Activated CD4-positive, alpha-beta T cell treated with anti-CD3 and anti-CD28 coated beads for 36 hours (primary cell): Measurements from ENCODE around the gene BASP1. TPM values are rescaled to one million over a fixed set of nuclear protein-coding genes. Genes with fewer than 3 reads are reported as not detected.
A peak's percentile ranks its signal among the peaks of the same experiment; 100 is the strongest.

Experiments used
- ATAC-seq: fragments of 200-7000 bp; cut with Tn5 transposase; one replicate; pipeline ENCODE4 v1.10.0; 2021; ENCODE audit warnings: mild to moderate bottlenecking, moderate library complexity
- CTCF ChIA-PET: fragments of 350-600 bp; sonication (Branson Sonifier 250); formaldehyde crosslinking; loops from one replicate; lab custom pipeline; 2021; ENCODE audit warnings: antibody characterized with exemption; lab: Charles Lee
- POLR2A ChIA-PET: fragments of 350-600 bp; sonication (Branson Sonifier 250); formaldehyde crosslinking; loops from one replicate; lab custom pipeline; 2021; ENCODE audit warnings: antibody characterized with exemption, inconsistent platforms; lab: Charles Lee
- DNase-seq: peaks from one replicate; pipeline ENCODE4 v3.0.0-alpha.2; 2020
- H3K27ac Mint-ChIP-seq: one replicate; pipeline ENCODE4 v1.8.0; 2021; ENCODE audit warnings: mixed read lengths
- H3K27me3 Mint-ChIP-seq: one replicate; pipeline ENCODE4 v1.8.0; 2021; ENCODE audit warnings: mixed read lengths
- H3K36me3 Mint-ChIP-seq: one replicate; pipeline ENCODE4 v1.8.0; 2021; ENCODE audit warnings: low read depth, mixed read lengths
- H3K4me1 Mint-ChIP-seq: one replicate; pipeline ENCODE4 v1.8.0; 2021; ENCODE audit warnings: mixed read lengths
- H3K4me3 Mint-ChIP-seq: one replicate; pipeline ENCODE4 v1.8.0; 2021; ENCODE audit warnings: mild to moderate bottlenecking, moderate library complexity, mixed read lengths
- H3K9me3 Mint-ChIP-seq: one replicate; pipeline ENCODE4 v1.8.0; 2021; ENCODE audit warnings: low read depth, mixed read lengths
- intact Hi-C, 2 experiments: fragments of 100-400 bp; cut with DNase I in 1 of 2; cut with micrococcal nuclease in 1 of 2; formaldehyde crosslinking; loops; one replicate each; pipeline versions ENCODE4 v1.14.2 to v1.15.1; 2022 to 2024; cut with DNase I, micrococcal nuclease
- total RNA-seq, 2 experiments: library from RNA; stranded (reverse); gene quantifications; one replicate each; pipeline ENCODE4 v1.2.3, GENCODE V29; 2021

BASP1 gene
- total RNA-seq, 2 experiments from 2014 or later, result 1.3 to 1.6 TPM

GRCh38 chr5:17223367-17224185, 6.1 kb downstream of the BASP1 start:
- no peak overlapping the region for H3K4me3 Mint-ChIP-seq
- H3K27me3 Mint-ChIP-seq, result peaks cover 32% of the 10 kb centered on the region
- CTCF ChIA-PET, result interaction anchor here (0.5 kb wide), 1 partner anchor 15 kb away, joined by 3 read pairs; no protein-coding TSS in a partner anchor
- H3K27ac Mint-ChIP-seq, result no peak overlapping the region
- no peaks in the 10 kb centered on the region for H3K36me3 Mint-ChIP-seq
- intact Hi-C loops, result no loop called here
- POLR2A ChIA-PET, result no interaction called here
- ATAC-seq (no peak), DNase-seq (no peak)
- H3K9me3 Mint-ChIP-seq, result no peaks in the 10 kb centered on the region
- H3K4me1 Mint-ChIP-seq, result peaks cover 8% of the 10 kb centered on the region

GRCh38 chr5:17224858-17225511, 7.6 kb downstream of the BASP1 start:
- H3K4me3 Mint-ChIP-seq, result no peak overlapping the region
- POLR2A ChIA-PET, result no interaction called here

GRCh38 chr5:17225520-17225919, 8.1 kb downstream of the BASP1 start:
- DNase-seq (no peak), ATAC-seq (no peak)
- no peaks in the 10 kb centered on the region for H3K9me3 Mint-ChIP-seq
- CTCF ChIA-PET, result interaction anchor here (0.7 kb wide), 1 partner anchor 13 kb away, joined by 4 read pairs; no protein-coding TSS in a partner anchor
- H3K4me3 Mint-ChIP-seq, result no peak overlapping the region
- H3K4me1 Mint-ChIP-seq, result peaks cover 3% of the 10 kb centered on the region
- POLR2A ChIA-PET, result no interaction called here
- intact Hi-C loops, result no loop called here
- no peaks in the 10 kb centered on the region for H3K36me3 Mint-ChIP-seq
- H3K27ac Mint-ChIP-seq, result no peak overlapping the region
- peaks cover 16% of the 10 kb centered on the region for H3K27me3 Mint-ChIP-seq

More at GRCh38 chr5:17224858-17225511, 7.6 kb downstream of the BASP1 start:
- ATAC-seq, result peak; percentile 78
- CTCF ChIA-PET, result no interaction called here
- Mint-ChIP-seq H3K27me3 (peaks cover 19% of the 10 kb centered on the region), H3K27ac (no peak overlapping the region), H3K9me3 (no peaks in the 10 kb centered on the region), H3K36me3 (no peaks in the 10 kb centered on the region), H3K4me1 (peaks cover 3% of the 10 kb centered on the region)
- peak; percentile 12 for DNase-seq
- intact Hi-C loops, result no loop called here

- intact Hi-C loops, result no loop called here
- no peak for ATAC-seq
- Mint-ChIP-seq H3K4me1 (peaks cover 3% of the 10 kb centered on the region), H3K27ac (no peak overlapping the region), H3K36me3 (no peaks in the 10 kb centered on the region), H3K4me3 (no peak overlapping the region), H3K9me3 (no peaks in the 10 kb centered on the region), H3K27me3 (peaks cover 12% of the 10 kb centered on the region)
- POLR2A ChIA-PET, result no interaction called here
- CTCF ChIA-PET, result no interaction called here
- no peak for DNase-seq
Observed at GRCh38 chr5:17227868-17228267, 10.4 kb downstream of the BASP1 start.

GRCh38 chr5:17228821-17229291, 11.4 kb downstream of the BASP1 start:
- peak; percentile 33 for ATAC-seq
- Mint-ChIP-seq H3K4me1 (peaks cover 3% of the 10 kb centered on the region), H3K36me3 (no peaks in the 10 kb centered on the region), H3K4me3 (no peak overlapping the region), H3K9me3 (no peaks in the 10 kb centered on the region), H3K27ac (no peak overlapping the region), H3K27me3 (peaks cover 9% of the 10 kb centered on the region)
- intact Hi-C loops, result no loop called here
- DNase-seq, result no peak
- CTCF ChIA-PET, result interaction anchor here (1.0 kb wide), 1 partner anchor 285 kb away, joined by 4 read pairs; no protein-coding TSS in a partner anchor
- POLR2A ChIA-PET, result no interaction called here

- intact Hi-C loops, result no loop called here
- H3K4me1 Mint-ChIP-seq, result peaks cover 3% of the 10 kb centered on the region
- CTCF ChIA-PET, result interaction anchor here (1.0 kb wide), 1 partner anchor 286 kb away, joined by 4 read pairs; no protein-coding TSS in a partner anchor
- POLR2A ChIA-PET, result no interaction called here
- no peaks in the 10 kb centered on the region for H3K36me3 Mint-ChIP-seq
- DNase-seq (no peak), ATAC-seq (no peak)
- no peak overlapping the region for H3K4me3 Mint-ChIP-seq
- H3K27me3 Mint-ChIP-seq, result peaks cover 6% of the 10 kb centered on the region
- H3K27ac Mint-ChIP-seq, result no peak overlapping the region
- H3K9me3 Mint-ChIP-seq, result no peaks in the 10 kb centered on the region
Observed at GRCh38 chr5:17229313-17229712, 11.9 kb downstream of the BASP1 start.

- H3K27me3 Mint-ChIP-seq, result peaks cover 6% of the 10 kb centered on the region
- DNase-seq (no peak), ATAC-seq (no peak)
- CTCF ChIA-PET, result no interaction called here
- H3K4me3 Mint-ChIP-seq, result no peak overlapping the region
- intact Hi-C loops, result no loop called here
- H3K4me1 Mint-ChIP-seq, result peaks cover 3% of the 10 kb centered on the region
- no peaks in the 10 kb centered on the region for H3K36me3 Mint-ChIP-seq
- no peaks in the 10 kb centered on the region for H3K9me3 Mint-ChIP-seq
- POLR2A ChIA-PET, result no interaction called here
- H3K27ac Mint-ChIP-seq, result no peak overlapping the region
Observed at GRCh38 chr5:17230191-17230590, 12.8 kb downstream of the BASP1 start.

GRCh38 chr5:17230808-17231525, 13.5 kb downstream of the BASP1 start:
- Mint-ChIP-seq H3K4me1 (peaks cover 3% of the 10 kb centered on the region), H3K27me3 (peaks cover 6% of the 10 kb centered on the region), H3K36me3 (no peaks in the 10 kb centered on the region), H3K9me3 (no peaks in the 10 kb centered on the region), H3K4me3 (no peak overlapping the region), H3K27ac (no peak overlapping the region)
- no peak for ATAC-seq
- DNase-seq, result no peak
- ChIA-PET CTCF (no interaction called here), POLR2A (no interaction called here)
- intact Hi-C loops, result no loop called here

GRCh38 chr5:17232405-17232804, 15.0 kb downstream of the BASP1 start:
- intact Hi-C loops, result no loop called here

GRCh38 chr5:17233488-17233887, 16.1 kb downstream of the BASP1 start:
- Mint-ChIP-seq H3K4me1 (peaks cover 3% of the 10 kb centered on the region), H3K36me3 (no peaks in the 10 kb centered on the region), H3K27me3 (no peaks in the 10 kb centered on the region), H3K27ac (no peak overlapping the region), H3K9me3 (no peaks in the 10 kb centered on the region), H3K4me3 (no peak overlapping the region)
- no peak for DNase-seq
- intact Hi-C loops, result no loop called here
- POLR2A ChIA-PET, result no interaction called here
- CTCF ChIA-PET, result no interaction called here
- ATAC-seq, result peak; percentile 23

More at GRCh38 chr5:17232405-17232804, 15.0 kb downstream of the BASP1 start:
- Mint-ChIP-seq H3K36me3 (no peaks in the 10 kb centered on the region), H3K4me3 (no peak overlapping the region), H3K27me3 (peaks cover 2% of the 10 kb centered on the region), H3K9me3 (no peaks in the 10 kb centered on the region), H3K27ac (no peak overlapping the region), H3K4me1 (peaks cover 3% of the 10 kb centered on the region)
- POLR2A ChIA-PET, result no interaction called here
- CTCF ChIA-PET, result interaction anchor here (0.6 kb wide), 1 partner anchor 144 kb away, joined by 3 read pairs; no protein-coding TSS in a partner anchor
- ATAC-seq (no peak), DNase-seq (no peak)

- no peak overlapping the region for H3K4me3 Mint-ChIP-seq
- intact Hi-C loops, result no loop called here
- CTCF ChIA-PET, result no interaction called here
Observed at GRCh38 chr5:17234374-17234773, 16.9 kb downstream of the BASP1 start.

More at GRCh38 chr5:17234374-17234773, 16.9 kb downstream of the BASP1 start:
- no peaks in the 10 kb centered on the region for H3K36me3 Mint-ChIP-seq
- no peaks in the 10 kb centered on the region for H3K9me3 Mint-ChIP-seq
- H3K27me3 Mint-ChIP-seq, result no peaks in the 10 kb centered on the region
- ATAC-seq, result no peak
- DNase-seq, result no peak
- H3K27ac Mint-ChIP-seq, result no peak overlapping the region
- no peaks in the 10 kb centered on the region for H3K4me1 Mint-ChIP-seq
- POLR2A ChIA-PET, result no interaction called here
